HepG2 (cell line): ENCODE results near the gene SH2D3A. TPM values are rescaled to one million over a fixed set of nuclear protein-coding genes. Genes with fewer than 3 reads are reported as not detected.

ENCODE experiments used
- BRCA1 ChIP-seq: sonication (generic); formaldehyde crosslinking; IDR thresholded peaks from 2 replicates; pipeline ENCODE4 v1.4.0; 2020; ENCODE audit warnings: missing genetic modification reagents
- CREM ChIP-seq, 2 experiments: sonication (generic) in 1 of 2; formaldehyde crosslinking in 1 of 2; IDR thresholded peaks; 2 replicates each; pipeline versions ENCODE4 v1.4.0 to v1.6.1; 2016 to 2020; ENCODE audit warnings: antibody characterized with exemption in 1 of 2, mild to moderate bottlenecking in 1 of 2, missing genetic modification reagents in 1 of 2
- FOXA1 ChIP-seq, 2 experiments: fragments of 450-650 bp in 1 of 2; sonication (generic) in 1 of 2; formaldehyde crosslinking in 1 of 2; IDR thresholded peaks; 2 replicates each; pipeline versions ENCODE4 v1.4.0 to v1.6.1; 2016 to 2020; ENCODE audit warnings: missing genetic modification reagents in 1 of 2
- FOXM1 ChIP-seq: sonication (generic); formaldehyde crosslinking; IDR thresholded peaks from 2 replicates; pipeline ENCODE4 v1.5.0; 2020; ENCODE audit warnings: missing genetic modification reagents
- HCFC1 ChIP-seq: fragments of 150-350 bp; IDR thresholded peaks from 2 replicates; pipeline ENCODE4 v1.6.1; 2014; ENCODE audit warnings: low read depth, low read length
- HIVEP1 ChIP-seq: sonication (generic); formaldehyde crosslinking; IDR thresholded peaks from 2 replicates; pipeline ENCODE4 v1.4.0; 2020; ENCODE audit warnings: mild to moderate bottlenecking, missing genetic modification reagents
- IRF2 ChIP-seq: IDR thresholded peaks from 2 replicates; pipeline ENCODE4 v1.6.1; 2018; ENCODE audit warnings: missing genetic modification reagents, missing compliant biosample characterization
- KLF11 ChIP-seq: IDR thresholded peaks from 2 replicates; pipeline ENCODE4 v1.6.1; 2016; ENCODE audit warnings: missing compliant biosample characterization
- PHB2 ChIP-seq: fragments of 450-650 bp; IDR thresholded peaks from 2 replicates; pipeline ENCODE4 v1.6.1; 2018; ENCODE audit not compliant: partially characterized antibody
- RARA ChIP-seq: IDR thresholded peaks from 2 replicates; pipeline ENCODE4 v1.6.1; 2016; ENCODE audit warnings: missing genetic modification reagents, missing compliant biosample characterization
- RBAK ChIP-seq: sonication (generic); formaldehyde crosslinking; IDR thresholded peaks from 2 replicates; pipeline ENCODE4 v1.5.1; 2020; ENCODE audit warnings: mild to moderate bottlenecking, missing genetic modification reagents
- RCOR2 ChIP-seq: IDR thresholded peaks from 2 replicates; pipeline ENCODE4 v1.6.1; 2016; ENCODE audit warnings: missing biosample characterization, missing genetic modification reagents
- SAP130 ChIP-seq: IDR thresholded peaks from 2 replicates; pipeline ENCODE4 v1.6.1; 2016; ENCODE audit warnings: low read depth
- TP53 ChIP-seq: sonication (generic); formaldehyde crosslinking; conservative IDR thresholded peaks from 2 replicates; pipeline ENCODE4 v1.4.0; 2020; ENCODE audit warnings: missing genetic modification reagents
- ZBTB40 ChIP-seq, 2 experiments: fragments of 450-650 bp in 1 of 2; sonication (generic) in 1 of 2; formaldehyde crosslinking in 1 of 2; IDR thresholded peaks; 2 replicates each; pipeline versions ENCODE4 v1.6.1 to v1.8.0; 2016 to 2022; ENCODE audit warnings: antibody characterized with exemption in 1 of 2, mild to moderate bottlenecking in 1 of 2, missing genetic modification reagents in 1 of 2
- ZBTB7B ChIP-seq: sonication (generic); formaldehyde crosslinking; IDR thresholded peaks from 2 replicates; pipeline ENCODE4 v1.4.0; 2020; ENCODE audit warnings: missing genetic modification reagents
- ZMYM4 ChIP-seq: sonication (generic); formaldehyde crosslinking; IDR thresholded peaks from 2 replicates; pipeline ENCODE4 v1.8.1; 2023; ENCODE audit warnings: mild to moderate bottlenecking, missing genetic modification reagents
- ZNF225 ChIP-seq: sonication (generic); formaldehyde crosslinking; IDR thresholded peaks from 2 replicates; pipeline ENCODE4 v1.4.0; 2020; ENCODE audit warnings: mild to moderate bottlenecking, missing genetic modification reagents
- ZNF546 ChIP-seq: sonication (generic); formaldehyde crosslinking; conservative IDR thresholded peaks from 2 replicates; pipeline ENCODE4 v1.8.1; 2023; ENCODE audit warnings: mild to moderate bottlenecking, missing genetic modification reagents
- ZNF549 ChIP-seq: sonication (generic); formaldehyde crosslinking; IDR thresholded peaks from 2 replicates; pipeline ENCODE4 v1.5.0; 2020; ENCODE audit warnings: missing genetic modification reagents
- ZNF577 ChIP-seq: sonication (generic); formaldehyde crosslinking; IDR thresholded peaks from 2 replicates; pipeline ENCODE4 v1.4.0; 2020; ENCODE audit warnings: mild to moderate bottlenecking, low read depth, missing genetic modification reagents, borderline replicate concordance
- ZNF746 ChIP-seq: sonication (generic); formaldehyde crosslinking; IDR thresholded peaks from 2 replicates; pipeline ENCODE4 v1.8.0; 2022; ENCODE audit warnings: mild to moderate bottlenecking, missing genetic modification reagents
- ZUFSP ChIP-seq: sonication (generic); formaldehyde crosslinking; IDR thresholded peaks from 2 replicates; pipeline ENCODE4 v1.9.0; 2021; ENCODE audit warnings: missing genetic modification reagents, mild to moderate bottlenecking, borderline replicate concordance
- polyA plus RNA-seq, 8 experiments: library from polyadenylated mRNA; depleted of rRNA in 3 of 8; stranded (reverse) in 7 of 8; unstranded in 1 of 8; fragments of >200 nt; fragmentation: Illumina TruSeq in 4 of 8; extraction: Trizol in 4 of 8; gene quantifications; 2 replicates each; pipeline versions ENCODE4 v1.2.1 to v1.2.3, GENCODE V29; 2011 to 2016; ENCODE audit warnings: low read depth in 4 of 8, missing spikeins in 1 of 8, mixed read lengths in 1 of 8; ENCODE audit not compliant: insufficient read depth in 1 of 8
- total RNA-seq, 5 experiments: library from RNA; depleted of rRNA; stranded (reverse); fragments of >200 nt; fragmentation: Illumina TruSeq; extraction: Trizol; gene quantifications; 2 replicates each; pipeline ENCODE4 v1.2.3, GENCODE V29; 2016; ENCODE audit warnings: low read depth in 1 of 5

Gene SH2D3A
- total and polyA plus RNA-seq, 2 of the 13 experiments (the other 11 are each of a cell fraction or from before 2014, with no cell fraction given) = 1.0 to 2.2 TPM

GRCh38 chr19:6728346-6728745 is 38.9 kb downstream of the SH2D3A start (continued):
- no peak for TF ChIP-seq CREM (IDR thresholded peaks at IDR 0.05)
- TF ChIP-seq CREM (CRISPR knock-in tag; IDR thresholded peaks at IDR 0.05) = no peak
- no peak for TF ChIP-seq ZBTB7B (CRISPR knock-in tag)
- no peak for TF ChIP-seq RBAK (CRISPR knock-in tag)
- TF ChIP-seq HCFC1 = no peak
- TF ChIP-seq ZMYM4 (CRISPR knock-in tag) = no peak
- TF ChIP-seq IRF2 (CRISPR knock-in tag) = 0 out of 2 replicates have a peak, but pooled peaks have one; percentile 25
- no peak for TF ChIP-seq FOXA1 (IDR thresholded peaks at IDR 0.05)
- no peak for TF ChIP-seq FOXA1 (CRISPR knock-in tag; IDR thresholded peaks at IDR 0.05)
- no peak for TF ChIP-seq ZUFSP (CRISPR knock-in tag)
- TF ChIP-seq HIVEP1 (CRISPR knock-in tag) = no peak
- no peak for TF ChIP-seq ZNF577 (CRISPR knock-in tag)
- TF ChIP-seq ZNF746 (CRISPR knock-in tag) = no peak
- TF ChIP-seq ZNF546 (CRISPR knock-in tag) = no peak
- no peak for TF ChIP-seq PHB2
- TF ChIP-seq TP53 (CRISPR knock-in tag) = no peak
- peak; percentile 37; the same call in 1 of the 2 replicates for TF ChIP-seq SAP130 (CRISPR knock-in tag)
- TF ChIP-seq ZNF549 (CRISPR knock-in tag) = no peak
- TF ChIP-seq ZBTB40 (IDR thresholded peaks at IDR 0.05) = no peak
- TF ChIP-seq ZBTB40 (CRISPR knock-in tag; IDR thresholded peaks at IDR 0.05) = no peak
- TF ChIP-seq ZNF225 = peak; percentile 69; the same call in 1 of the 2 replicates
- TF ChIP-seq FOXM1 (CRISPR knock-in tag) = no peak
- no peak for TF ChIP-seq BRCA1
- 0 out of 2 replicates have a peak, but pooled peaks have one; percentile 11 for TF ChIP-seq RARA (CRISPR knock-in tag)
- no peak for TF ChIP-seq KLF11 (CRISPR knock-in tag)
- TF ChIP-seq RCOR2 (CRISPR knock-in tag) = no peak
